CD14-positive monocyte (primary cell): ENCODE results near the gene TM9SF3. TPM values are rescaled to one million over a fixed set of nuclear protein-coding genes. Genes with fewer than 3 reads are reported as not detected.
A peak's percentile ranks its signal among the peaks of the same experiment; 100 is the strongest.

ENCODE experiments used
- DNase-seq, 3 donors: peaks; one replicate each; pipeline ENCODE4 v3.0.0-alpha.2; 2011 to 2022
- H2AFZ ChIP-seq: 2 replicates; pipeline ENCODE4 v1.6.0; 2012; ENCODE audit warnings: mild to moderate bottlenecking, low read depth, low read length, inconsistent platforms; ENCODE audit not compliant: insufficient read depth, poor library complexity, severe bottlenecking
- H3K27ac ChIP-seq, 2 donors: 1 replicate in 1 of 2; 2 replicates in 1 of 2; pipeline ENCODE4 v1.5.1; 2012 to 2013; ENCODE audit warnings: low read length in 2 of 2, control low read depth in 1 of 2, inconsistent platforms in 1 of 2, low read depth in 1 of 2, mild to moderate bottlenecking in 1 of 2
- H3K27me3 ChIP-seq, 2 donors: one replicate each; pipeline versions ENCODE4 v1.6.0 to v1.6.1; 2011 to 2013; ENCODE audit warnings: low read length in 2 of 2; ENCODE audit not compliant: control insufficient read depth in 2 of 2, insufficient read depth in 2 of 2
- H3K36me3 ChIP-seq, 2 donors: replicated peaks in 1 of 2; 1 replicate in 1 of 2; 2 replicates in 1 of 2; pipeline versions ENCODE4 v1.5.1 to v1.6.1; 2012 to 2013; ENCODE audit warnings: low read length in 2 of 2, control low read depth in 1 of 2, inconsistent platforms in 1 of 2, mild to moderate bottlenecking in 1 of 2; ENCODE audit not compliant: insufficient read depth in 2 of 2, control insufficient read depth in 1 of 2
- H3K4me1 ChIP-seq, 2 donors: 1 replicate in 1 of 2; 2 replicates in 1 of 2; pipeline versions ENCODE4 v1.5.1 to v1.6.1; 2012 to 2013; ENCODE audit warnings: low read length in 2 of 2, control low read depth in 1 of 2, inconsistent platforms in 1 of 2, mild to moderate bottlenecking in 1 of 2, moderate library complexity in 1 of 2; ENCODE audit not compliant: insufficient read depth in 2 of 2, control insufficient read depth in 1 of 2
- H3K4me2 ChIP-seq: replicated peaks from 2 replicates; pipeline ENCODE3; 2012; ENCODE audit warnings: low read length, moderate library complexity, mild to moderate bottlenecking; ENCODE audit not compliant: poor library complexity, severe bottlenecking; ENCODE audit errors: extremely low read depth
- H3K4me3 ChIP-seq, 3 experiments: fragments of 200-600 bp in 1 of 3; sonication (generic) in 1 of 3; replicated peaks in 1 of 3; 1 replicate in 2 of 3; 2 replicates in 1 of 3; pipeline ENCODE4 v1.5.1; 2011 to 2013; ENCODE audit warnings: low read length in 3 of 3, mild to moderate bottlenecking in 3 of 3, control low read depth in 2 of 3, low read depth in 2 of 3, inconsistent platforms in 1 of 3, moderate library complexity in 1 of 3
- H3K79me2 ChIP-seq: 2 replicates; pipeline ENCODE4 v1.6.0; 2012; ENCODE audit warnings: mild to moderate bottlenecking, control low read depth, inconsistent platforms, low read length, moderate library complexity; ENCODE audit not compliant: insufficient read depth
- H3K9ac ChIP-seq: 2 replicates; pipeline ENCODE4 v1.6.0; 2017; ENCODE audit warnings: low read length, mild to moderate bottlenecking; ENCODE audit not compliant: insufficient read depth, poor library complexity, severe bottlenecking
- H3K9me3 ChIP-seq, 2 donors: replicated peaks in 1 of 2; 1 replicate in 1 of 2; 2 replicates in 1 of 2; pipeline versions ENCODE4 v1.5.1 to v1.6.1; 2012 to 2013; ENCODE audit warnings: low read length in 2 of 2, control low read depth in 1 of 2; ENCODE audit not compliant: control insufficient read depth in 1 of 2, insufficient read depth in 1 of 2
- H4K20me1 ChIP-seq: 2 replicates; pipeline ENCODE4 v1.6.0; 2012; ENCODE audit warnings: mild to moderate bottlenecking, low read length, control low read depth, moderate library complexity; ENCODE audit not compliant: insufficient read depth
- H3K27ac Mint-ChIP-seq, 7 donors: one replicate each; pipeline ENCODE4 v1.8.0; 2020; ENCODE audit warnings: mild to moderate bottlenecking in 7 of 7, mixed read lengths in 7 of 7, moderate library complexity in 6 of 7, inconsistent platforms in 2 of 7
- H3K27me3 Mint-ChIP-seq, 3 donors: one replicate each; pipeline ENCODE4 v1.8.0; 2021 to 2022; ENCODE audit warnings: low read depth in 3 of 3, mild to moderate bottlenecking in 3 of 3, mixed read lengths in 3 of 3, moderate library complexity in 3 of 3, inconsistent platforms in 1 of 3
- H3K36me3 Mint-ChIP-seq, 2 donors: one replicate each; pipeline ENCODE4 v1.8.0; 2020; ENCODE audit warnings: mixed read lengths in 2 of 2, inconsistent platforms in 1 of 2, mild to moderate bottlenecking in 1 of 2
- H3K4me1 Mint-ChIP-seq: one replicate; pipeline ENCODE4 v1.8.0; 2020; ENCODE audit warnings: mild to moderate bottlenecking, mixed read lengths
- H3K4me3 Mint-ChIP-seq, 2 donors: one replicate each; pipeline ENCODE4 v1.8.0; 2020; ENCODE audit warnings: mild to moderate bottlenecking in 2 of 2, mixed read lengths in 2 of 2, moderate library complexity in 1 of 2
- H3K9me3 Mint-ChIP-seq, 7 donors: one replicate each; pipeline ENCODE4 v1.8.0; 2020 to 2022; ENCODE audit warnings: mixed read lengths in 7 of 7, mild to moderate bottlenecking in 6 of 7, moderate library complexity in 6 of 7, inconsistent platforms in 2 of 7
- CTCF ChIP-seq: fragments of 200-600 bp; IDR thresholded peaks from one replicate; pipeline ENCODE4 v1.8.0; 2022; ENCODE audit warnings: antibody characterized with exemption, mild to moderate bottlenecking
- WGBS: methylation state at CpG from one replicate; pipeline ENCODE4 v1.1.5; 2013; ENCODE audit warnings: missing lambda C conversion rate; ENCODE audit not compliant: insufficient coverage; 5-methylcytosine and 5-hydroxymethylcytosine counted together
- intact Hi-C, 2 donors: fragments of 100-400 bp; cut with micrococcal nuclease; formaldehyde crosslinking; loops; one replicate each; pipeline versions ENCODE4 v1.15.0 to v1.15.1; 2023
- polyA plus RNA-seq, 3 donors: library from polyadenylated mRNA; depleted of rRNA in 1 of 3; unstranded in 2 of 3; stranded (reverse) in 1 of 3; fragments of 300-500 nt in 2 of 3; fragments of >200 nt in 1 of 3; fragmentation: Illumina TruSeq in 2 of 3; gene quantifications; 1 replicate in 2 of 3; 2 replicates in 1 of 3; pipeline ENCODE4 v1.2.3, GENCODE V29; 2012 to 2021

TM9SF3 gene
- polyA plus RNA-seq, 3 donors, result 23.9 to 67.1 (median 59.9) TPM

- peaks cover 21 to 23% of the 10 kb centered on the region in 2 donors for H3K4me1 ChIP-seq
- H3K4me3 ChIP-seq, result no peak overlapping the region
- no peak for TF ChIP-seq CTCF
- no peak overlapping the region for H2AFZ ChIP-seq
- peaks cover 19% of the 10 kb centered on the region for H4K20me1 ChIP-seq
- peaks cover 0 to 16% (median 6%) of the 10 kb centered on the region in 7 donors for H3K9me3 Mint-ChIP-seq
- peak overlapping the region in 1 of 7 donors; percentile 10 for H3K27ac Mint-ChIP-seq
- no peaks in the 10 kb centered on the region for H3K79me2 ChIP-seq
- intact Hi-C loops, result no loop called here
- peaks cover 28% of the 10 kb centered on the region for H3K4me1 Mint-ChIP-seq
- no peak overlapping the region for H3K9ac ChIP-seq
- DNase-seq, result no peak
- H3K27me3 Mint-ChIP-seq, result peaks cover 54 to 63% (median 56%) of the 10 kb centered on the region in 3 donors
- no peak overlapping the region for H3K27ac ChIP-seq
- peaks cover 0 to 20% of the 10 kb centered on the region in 2 donors for H3K9me3 ChIP-seq
- H3K36me3 Mint-ChIP-seq, result peaks cover 23 to 42% of the 10 kb centered on the region in 2 donors
- 84% methylated on average over 2 of the region's 2 CpGs for WGBS
- peaks cover 21 to 33% of the 10 kb centered on the region in 2 donors for H3K36me3 ChIP-seq
- peaks cover 52 to 69% of the 10 kb centered on the region in 2 donors for H3K27me3 ChIP-seq
- H3K4me2 ChIP-seq, result no peak overlapping the region
- peak overlapping the region in 1 of 2 donors; percentile 68 for H3K4me3 Mint-ChIP-seq
Measured at GRCh38 chr10:96516337-96516736, 70.5 kb downstream of the TM9SF3 start.

- Histone ChIP-seq H3K4me2 (peak within 1 kb of the TSS; percentile 83), H3K4me3 (peak within 1 kb of the TSS; percentile 22 to 75 (median 36)), H3K79me2 (no peaks in the 10 kb centered on the region), H3K36me3 (peaks cover 0 to 10% of the 10 kb centered on the region in 2 donors), H3K27ac (no peak within 1 kb of the TSS), H3K9me3 (peaks cover 0 to 20% of the 10 kb centered on the region in 2 donors), H4K20me1 (peaks cover 17% of the 10 kb centered on the region), H3K4me1 (peaks cover 21 to 23% of the 10 kb centered on the region in 2 donors), H3K27me3 (peaks cover 58 to 77% of the 10 kb centered on the region in 2 donors), H3K9ac (peak within 1 kb of the TSS; percentile 32), H2AFZ (peak within 1 kb of the TSS; percentile 68)
- TF ChIP-seq CTCF, result peak; percentile 68
- Mint-ChIP-seq H3K27me3 (peaks cover 62 to 78% (median 66%) of the 10 kb centered on the region in 3 donors), H3K9me3 (peaks cover 0 to 18% (median 6%) of the 10 kb centered on the region in 7 donors), H3K4me3 (peak within 1 kb of the TSS; percentile 70 to 95), H3K27ac (no peak within 1 kb of the TSS), H3K36me3 (peaks cover 8 to 24% of the 10 kb centered on the region in 2 donors), H3K4me1 (peaks cover 28% of the 10 kb centered on the region)
- intact Hi-C loops, result loop anchor here (2.0 to 5.0 kb wide), 3 partner anchors 117 to 139 kb away; no protein-coding TSS in a partner anchor
- peak; percentile 47 to 70 (median 61) for DNase-seq
- WGBS, result 2% methylated on average over 57 of the region's 68 CpGs
Measured at GRCh38 chr10:96513698-96514561, 72.9 kb downstream of the TM9SF3 start, which contains the start of gene TLL2. Gene TLL2 (minus strand): TSS chr10:96513926. CDS start chr10:96513685, 241 bp downstream.
